NCI-H82 treated with DMSO at 0.1 percent for 48 hours (cell line): ENCODE data around the gene KLF18.
"Not testable (repeated sequence)": the region's sequence is repeated elsewhere in the genome, so short reads cannot be mapped to it uniquely, and the experiment has no call there.

Experiments
- DNase-seq: peaks from one replicate; lab custom pipeline; 2025; ENCODE audit not compliant: unreplicated experiment; lab: John Stamatoyannopoulos, UW

KLF18 gene

DNA sequence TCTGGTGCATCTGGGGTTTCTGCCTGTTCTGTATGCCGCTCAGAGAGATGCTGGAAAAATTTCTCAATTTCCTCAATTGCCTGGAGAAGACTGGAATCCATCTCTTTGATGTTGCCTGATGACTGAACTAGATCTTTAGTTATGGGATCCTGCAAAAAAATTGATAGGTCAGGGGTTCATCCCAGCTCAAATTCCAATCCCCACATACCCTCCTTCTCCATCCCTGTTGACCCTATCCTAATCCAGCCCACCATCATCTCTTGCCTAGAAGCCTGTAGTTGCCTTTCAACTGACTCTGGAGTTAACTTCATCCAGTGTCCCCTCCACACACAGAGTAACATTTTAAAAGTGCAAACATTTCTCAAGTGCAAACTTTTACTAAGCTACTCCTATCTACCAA lies at the start of gene KLF18:
KLF18 (minus strand) TSS at position 101 of the 400 bp plus-strand sequence; CDS start at position 101, 0 bp downstream.
- no peak for DNase-seq

DNA sequence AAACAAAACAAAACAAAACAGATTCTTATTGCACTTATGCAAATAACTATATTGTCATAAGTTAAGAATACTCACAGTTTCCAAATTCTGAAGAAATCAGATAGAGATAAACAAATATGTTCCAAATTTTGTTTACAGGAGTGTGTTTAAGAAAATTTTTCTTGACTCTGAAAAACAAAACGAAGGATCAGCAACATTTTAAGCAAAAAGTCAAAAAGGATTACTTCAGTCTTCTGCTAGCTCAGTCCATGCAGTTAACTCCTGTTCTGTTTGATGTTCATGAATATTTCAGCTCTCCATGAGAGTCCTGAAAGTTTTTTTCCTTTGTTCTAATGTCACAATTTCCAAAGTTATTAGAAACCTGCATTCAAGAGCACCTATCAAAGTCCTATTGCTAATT lies 33.2 kb upstream of the KLF18 start:
- DNase-seq, result no peak

DNA sequence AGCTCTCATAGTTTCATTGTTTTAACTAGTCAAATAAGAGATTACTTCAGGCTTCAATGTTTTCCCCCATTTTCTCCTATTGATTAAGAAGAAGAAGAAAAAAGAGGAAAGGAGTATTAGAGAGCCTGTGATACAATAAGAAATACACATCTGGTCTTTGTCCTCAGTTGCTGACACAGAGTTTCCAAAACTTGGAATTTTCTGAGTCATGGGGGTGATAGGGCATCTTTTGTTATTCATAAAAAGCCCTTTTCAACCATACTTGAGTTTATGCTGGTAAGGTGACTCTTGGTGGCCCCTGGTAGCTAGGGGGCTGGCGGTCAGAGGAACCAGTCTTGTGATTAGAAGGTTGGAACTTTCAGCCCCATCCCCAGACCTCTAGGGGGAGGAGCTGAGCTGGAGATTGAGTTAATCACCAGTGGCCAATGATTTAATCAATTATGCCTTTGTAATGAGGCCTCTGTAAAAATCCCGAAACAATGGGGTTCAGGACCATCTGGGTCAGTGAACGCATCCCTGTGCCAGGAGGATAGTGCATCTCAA lies 28.9 kb upstream of the KLF18 start:
- no peak for DNase-seq

DNA sequence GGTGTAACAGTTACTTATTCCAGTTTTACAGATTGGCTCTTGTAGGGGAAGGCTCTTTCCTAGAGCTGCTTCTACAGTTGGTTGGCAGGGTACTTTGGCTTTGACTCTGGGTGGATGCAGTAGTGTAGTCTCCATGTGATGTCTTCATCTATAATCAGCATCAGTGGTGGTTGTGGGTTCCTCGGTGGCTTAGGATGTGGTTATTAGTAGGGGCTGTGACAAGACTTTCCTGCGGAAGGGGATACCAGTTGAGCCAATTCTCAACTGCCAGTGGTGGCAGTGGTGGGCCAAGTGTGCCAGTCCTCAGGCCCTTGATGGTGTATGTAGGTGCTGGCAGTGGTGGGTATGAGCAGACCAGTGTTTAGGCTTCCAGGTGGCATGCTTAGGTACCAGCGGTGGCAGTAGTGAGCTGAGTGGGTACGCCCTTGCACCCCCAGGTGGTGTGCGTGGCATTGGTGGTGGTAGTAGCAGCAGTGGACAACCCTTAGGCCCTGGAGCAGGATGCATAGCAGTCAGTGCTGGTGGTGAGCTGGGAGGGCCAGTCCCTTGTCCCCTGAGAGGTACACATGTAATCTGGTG lies 27.2 kb upstream of the KLF18 start:
- no peak for DNase-seq

DNA sequence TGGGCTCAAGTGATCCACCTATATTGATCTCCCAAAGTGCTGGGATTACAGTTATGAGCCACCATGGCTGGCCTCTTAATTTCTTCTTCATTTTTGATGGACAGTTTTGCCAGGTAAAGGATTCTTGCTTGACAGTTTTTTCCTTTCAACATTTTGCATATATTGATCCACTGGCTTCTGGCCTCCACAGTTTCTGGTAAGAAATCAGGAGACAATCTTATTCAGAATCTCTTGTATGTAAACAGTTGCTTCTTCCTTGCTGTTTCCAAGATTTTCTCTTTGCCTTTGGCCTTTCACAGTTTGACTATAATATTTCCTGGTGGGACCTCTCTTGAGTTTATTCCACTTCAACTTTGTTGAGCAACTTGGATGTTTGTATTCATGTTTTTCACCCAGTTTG lies 20.1 kb upstream of the KLF18 start:
- no peak for DNase-seq

DNA sequence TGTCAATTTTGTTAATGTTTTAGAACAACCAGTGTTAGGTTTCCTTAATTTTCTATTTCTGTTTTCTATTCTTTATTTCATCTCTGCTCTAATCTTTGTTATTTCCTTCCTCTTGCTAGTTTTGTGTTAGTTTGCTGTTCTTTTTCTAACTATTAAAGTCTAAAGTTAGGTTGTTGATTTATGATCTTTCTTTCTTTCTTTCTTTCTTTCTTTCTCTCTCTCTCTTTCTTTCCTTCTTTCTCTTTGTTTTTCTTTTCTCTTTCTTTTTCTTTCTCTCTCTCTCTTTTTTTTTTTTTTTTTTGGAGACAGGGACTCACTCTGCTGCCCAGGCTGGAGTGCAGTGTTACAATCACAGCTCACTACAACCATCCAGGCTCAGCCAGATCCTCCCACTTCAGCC lies 17.4 kb upstream of the KLF18 start:
- no peak for DNase-seq

DNA sequence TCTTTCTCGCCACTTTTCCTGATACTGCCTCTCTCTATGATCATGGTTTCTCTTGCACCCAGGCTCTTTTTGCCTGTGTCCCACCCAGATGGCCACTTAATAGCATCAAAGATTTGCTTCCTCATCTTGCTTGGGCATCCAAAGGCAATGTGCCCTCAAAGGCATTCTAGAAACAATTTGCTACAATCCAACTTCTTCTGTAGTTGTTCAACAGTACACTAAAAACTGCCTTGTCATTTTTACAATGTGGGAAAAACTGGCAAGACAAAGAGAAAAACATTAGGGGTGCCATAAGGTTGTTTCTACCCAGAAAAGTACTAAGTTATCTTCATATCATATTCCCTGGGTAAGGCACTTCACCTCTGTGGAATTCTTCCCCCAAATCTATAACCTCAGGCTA lies 16.5 kb upstream of the KLF18 start:
- DNase-seq, result no peak

DNA sequence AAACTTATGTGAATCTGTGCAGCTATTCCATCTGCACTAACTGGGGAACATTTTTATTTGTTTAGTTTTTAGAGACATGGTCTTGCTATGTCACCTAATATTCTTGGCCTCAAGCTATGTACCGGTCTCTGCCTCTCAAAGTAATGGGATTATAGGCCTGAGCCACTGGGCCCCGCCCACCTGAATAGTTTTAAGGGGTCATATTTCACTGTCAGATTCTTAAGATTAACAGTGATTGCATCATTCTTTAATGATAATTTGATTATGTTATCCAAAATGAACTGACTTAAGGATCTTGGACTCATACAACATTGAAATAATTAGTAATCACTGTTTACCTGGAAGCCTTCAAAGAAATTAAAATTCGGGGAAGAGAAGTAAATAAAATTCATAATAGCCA lies 12.6 kb upstream of the KLF18 start:
- DNase-seq, result peak; percentile 94

DNA sequence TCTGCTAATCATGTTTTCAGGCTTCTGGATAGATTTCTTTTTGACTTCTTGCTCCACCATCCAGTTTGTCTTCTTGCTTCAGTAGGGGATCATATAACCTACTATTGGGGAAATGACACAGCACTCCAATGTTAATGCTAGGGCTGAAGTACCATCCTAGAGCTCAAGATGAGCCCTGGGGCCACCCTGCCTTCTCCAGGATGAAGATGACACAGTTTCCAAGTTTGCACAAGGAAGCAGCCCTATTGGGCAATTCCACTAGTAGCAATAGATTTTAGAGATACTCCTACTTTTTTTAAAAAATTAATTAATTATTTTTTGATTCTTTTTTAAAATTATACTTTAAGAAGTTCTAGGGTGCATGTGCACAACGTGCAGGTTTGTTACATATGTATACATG lies 11.3 kb upstream of the KLF18 start:
- no peak for DNase-seq

DNA sequence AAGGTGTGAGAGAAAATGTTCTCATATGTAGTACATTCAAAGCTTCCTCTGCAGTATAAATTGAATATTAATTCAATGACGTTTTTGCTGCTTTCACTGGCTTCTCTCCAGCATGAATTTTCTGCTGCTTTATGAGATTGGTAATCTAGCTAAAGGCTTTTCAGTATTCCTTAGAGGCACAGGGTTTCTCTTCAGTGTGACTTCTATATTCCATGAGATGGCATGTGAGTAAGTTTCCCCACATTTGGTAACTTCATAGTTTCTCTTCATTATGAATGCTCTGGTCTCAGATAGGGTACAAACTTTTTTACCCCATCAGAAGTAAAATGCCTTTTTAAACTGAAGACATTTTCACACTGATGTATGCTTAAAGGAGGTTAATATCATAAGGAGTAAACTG lies 10.4 kb upstream of the KLF18 start:
- no peak for DNase-seq

DNA sequence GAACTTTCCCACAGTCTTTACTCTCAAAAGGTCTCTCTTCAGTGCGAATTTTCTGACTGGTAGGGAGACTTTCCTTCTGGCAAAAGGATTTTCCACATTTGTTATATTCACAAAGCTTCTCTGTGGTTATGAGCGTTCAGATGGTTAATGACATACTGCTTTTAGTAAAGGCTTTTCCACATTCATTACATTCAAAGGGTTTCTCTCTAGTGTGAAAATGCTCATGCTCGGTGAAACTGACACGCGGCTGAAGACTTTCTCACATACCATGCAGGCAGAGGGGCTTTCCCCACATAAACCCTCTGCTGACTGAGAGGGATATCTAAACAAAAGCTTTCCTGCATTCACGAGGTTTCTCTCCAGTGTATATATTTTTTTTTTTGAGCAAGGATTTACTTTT lies 9.9 kb upstream of the KLF18 start:
- DNase-seq, result no peak

DNA sequence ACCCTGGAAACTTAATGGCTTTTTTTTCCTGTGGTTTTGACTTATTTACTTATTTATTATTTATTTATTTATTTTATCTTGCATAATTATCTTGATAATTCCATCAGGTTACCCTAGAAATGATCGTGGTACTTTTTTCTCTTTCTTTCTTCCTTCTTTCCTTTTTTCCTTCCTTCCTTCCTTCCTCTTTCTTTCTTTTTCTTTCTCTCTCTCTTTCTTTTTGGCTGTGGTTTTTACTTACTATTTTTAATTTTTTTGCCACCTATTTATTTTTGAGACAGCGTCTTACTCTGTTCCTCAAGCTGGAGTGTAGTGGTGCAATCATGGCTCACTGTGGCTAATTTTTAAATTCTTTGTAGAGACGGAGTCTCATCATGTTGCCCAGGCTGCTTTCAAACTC lies 6.2 kb upstream of the KLF18 start:
- no peak for DNase-seq

DNA sequence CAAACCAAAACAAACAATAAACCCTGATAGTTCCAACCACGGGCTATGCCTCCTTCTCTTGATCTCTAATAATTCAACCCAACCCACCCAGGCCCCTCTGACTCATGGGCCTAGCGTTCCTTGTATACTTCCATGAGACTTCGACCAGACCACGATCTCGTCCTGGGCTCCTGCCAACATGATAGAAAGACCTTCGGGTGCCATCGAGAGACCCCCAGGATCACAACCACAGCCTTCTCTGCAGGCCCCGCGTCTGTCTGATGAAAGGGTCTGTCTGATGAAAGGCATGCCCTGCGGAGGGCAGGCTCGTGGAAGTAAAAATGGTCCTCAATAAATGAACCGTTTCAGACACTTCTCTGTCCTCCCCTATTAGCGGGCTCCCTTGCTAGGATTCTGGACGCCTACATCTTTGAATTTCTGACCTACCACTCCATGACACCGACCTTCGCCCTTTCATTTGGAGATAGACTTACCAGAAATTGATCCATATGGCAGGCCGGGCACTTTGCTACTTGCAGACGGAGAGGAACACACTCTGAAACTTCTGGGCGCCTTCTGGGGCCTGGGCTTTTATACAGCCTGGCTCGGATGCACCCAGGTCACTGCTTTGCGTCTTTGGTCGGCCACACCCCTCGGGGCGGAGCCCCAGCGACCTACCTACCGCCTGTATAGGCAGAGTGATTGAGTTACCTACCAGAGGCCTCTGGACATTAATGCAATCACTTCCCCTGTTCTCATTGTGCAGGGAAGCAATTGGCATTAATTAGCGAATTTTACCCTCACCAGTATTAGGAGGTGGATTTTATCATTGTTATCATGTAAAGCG lies 5.3 kb upstream of the KLF18 start:
- no peak for DNase-seq

DNA sequence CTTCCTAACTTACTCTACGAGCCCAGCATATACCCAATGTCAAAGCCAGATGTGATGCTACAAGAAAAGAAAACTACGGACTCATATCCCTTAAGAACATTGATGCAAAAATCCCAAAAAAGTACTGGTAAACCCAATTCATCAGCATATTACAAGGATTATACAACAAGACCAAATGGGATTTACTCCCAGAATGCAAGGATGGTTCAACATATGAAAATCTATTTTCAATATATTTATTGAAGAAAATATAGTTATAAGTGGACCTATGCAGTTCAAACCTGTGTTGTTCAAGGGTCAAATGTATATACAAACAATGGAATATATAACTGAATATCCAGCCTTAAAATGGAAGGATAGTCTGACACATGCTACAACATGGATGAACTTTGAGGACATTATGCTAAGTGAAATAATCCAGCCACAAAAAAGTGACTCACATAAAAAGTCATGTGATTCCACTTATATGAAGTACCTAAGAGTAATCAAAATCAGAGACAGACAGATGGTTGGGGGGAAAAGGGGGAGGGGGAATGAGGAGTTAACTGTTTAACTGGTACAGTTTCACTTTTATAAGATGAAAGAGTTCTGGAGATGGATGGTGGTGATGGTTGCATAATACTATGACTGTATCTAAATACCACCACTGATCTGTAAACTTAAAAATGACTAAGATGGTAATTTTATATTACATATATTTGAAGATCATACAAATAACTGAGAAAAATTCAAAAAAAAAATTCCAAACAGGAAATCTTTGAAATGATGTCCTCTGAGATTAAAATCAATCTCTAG lies 3.7 kb upstream of the KLF18 start:
- DNase-seq, result no peak

DNA sequence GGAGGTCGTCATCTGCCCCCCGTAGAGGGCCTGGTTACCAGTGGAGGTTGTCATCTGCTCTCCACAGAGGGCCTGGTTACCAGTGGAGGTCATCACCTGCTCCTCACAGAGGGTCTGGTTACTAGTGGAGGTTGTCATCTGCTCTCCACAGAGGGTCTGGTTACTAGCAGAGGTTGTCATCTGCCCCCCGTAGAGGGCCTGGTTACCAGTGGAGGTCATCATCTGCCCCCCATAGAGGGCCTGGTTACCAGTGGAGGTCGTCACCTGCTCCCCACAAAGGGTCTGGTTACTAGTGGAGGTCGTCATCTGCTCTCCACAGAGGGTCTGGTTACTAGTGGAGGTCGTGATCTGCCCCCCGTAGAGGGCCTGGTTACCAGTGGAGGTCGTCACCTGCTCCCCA lies 1.9 kb downstream of the KLF18 start:
- DNase-seq, result not testable (repeated sequence)

DNA sequence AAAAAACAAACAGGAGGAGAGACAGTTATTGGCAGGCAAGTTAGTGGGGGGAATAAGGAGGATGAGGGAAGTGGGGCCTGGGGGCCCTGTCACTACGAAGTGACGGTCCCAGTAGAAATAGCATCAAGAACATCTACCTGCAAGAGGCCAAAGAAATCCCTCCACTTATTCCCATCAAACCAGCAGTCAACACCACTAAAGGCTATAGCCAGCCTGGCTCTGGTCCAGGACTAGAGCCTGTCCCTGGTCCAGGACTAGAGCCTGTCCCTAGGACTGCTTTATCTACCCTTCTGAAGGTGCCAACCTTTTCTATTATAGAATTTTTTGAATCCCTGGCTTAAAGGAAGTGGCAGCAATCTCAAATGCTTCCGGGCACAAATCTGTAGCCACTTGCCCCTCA lies 3.2 kb downstream of the KLF18 start:
- DNase-seq, result no peak

DNA sequence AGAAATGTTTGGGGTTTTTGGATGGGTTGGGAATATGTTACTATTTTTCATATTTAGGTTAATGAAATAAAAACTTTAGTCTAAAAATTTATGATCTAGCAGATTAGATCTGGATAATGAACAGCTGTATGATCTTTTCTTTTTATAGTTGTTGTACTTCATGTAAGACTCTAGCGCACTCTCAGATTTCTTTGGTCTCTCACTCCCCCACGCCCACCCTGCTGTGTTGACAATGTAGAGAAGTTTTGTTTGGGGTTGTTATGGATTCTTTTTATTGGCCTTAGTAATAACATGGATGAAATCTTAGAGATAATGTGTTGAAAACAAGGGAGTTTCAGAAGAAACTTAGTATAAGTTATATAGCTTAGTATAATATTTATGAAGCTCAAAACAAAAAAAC lies 5.5 kb downstream of the KLF18 start:
- no peak for DNase-seq

DNA sequence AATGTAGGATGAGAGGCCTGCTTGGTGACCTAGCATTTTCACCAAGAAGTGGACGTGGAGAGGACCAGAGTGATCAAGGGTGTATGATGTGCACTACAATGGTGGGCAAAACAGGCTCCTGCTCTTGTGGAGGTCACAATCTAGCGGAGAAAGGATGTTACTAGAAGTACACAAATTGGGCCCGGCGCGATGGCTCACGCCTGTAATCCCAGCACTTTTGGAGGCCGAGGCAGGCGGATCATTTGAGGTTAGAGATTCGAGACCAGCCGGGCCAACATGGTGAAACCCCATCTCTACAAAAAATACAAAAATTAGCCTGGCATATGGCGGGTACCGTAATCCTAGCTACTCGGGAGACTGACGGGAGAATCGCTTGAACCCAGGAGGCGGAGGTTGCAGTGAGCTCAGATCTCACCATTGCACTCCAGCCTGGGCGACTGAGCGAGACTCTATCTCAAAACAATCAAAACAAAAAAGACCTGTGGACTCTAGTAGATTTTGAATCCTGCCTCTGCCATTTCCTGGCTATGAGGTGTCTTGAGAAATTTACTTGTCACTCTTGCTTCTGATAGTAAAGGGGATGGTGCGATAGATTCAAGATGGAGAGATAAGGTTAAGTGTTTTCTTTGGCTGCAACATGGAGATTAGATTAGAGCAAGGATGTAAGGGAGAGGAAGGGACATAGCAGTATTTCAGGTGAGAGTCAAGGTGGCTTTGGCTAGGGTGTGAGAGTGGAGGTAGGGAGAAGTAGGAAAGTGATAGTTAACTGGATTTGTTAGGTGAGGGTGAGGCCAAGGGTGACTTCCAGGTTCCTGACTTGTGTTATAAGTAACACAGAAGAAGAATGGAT lies 7.1 kb downstream of the KLF18 start:
- no peak for DNase-seq

DNA sequence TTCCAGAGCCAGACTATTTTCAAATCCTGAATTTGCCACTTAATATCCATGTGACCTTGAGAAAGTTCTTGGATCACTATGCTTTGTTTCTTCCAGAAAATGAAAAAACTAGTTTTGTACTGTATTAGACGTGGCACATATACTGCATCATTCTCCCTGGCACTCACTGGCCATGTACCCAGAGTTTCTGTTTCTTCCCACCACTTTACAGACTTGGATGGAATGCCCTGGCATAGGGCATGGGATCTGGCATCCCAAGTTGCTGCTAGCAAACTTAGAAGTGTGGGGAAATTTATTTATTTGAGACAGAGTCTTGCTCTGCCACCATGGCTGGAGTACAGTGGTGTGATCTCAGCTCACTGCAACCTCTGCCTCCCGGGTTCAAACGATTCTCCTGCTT lies 10.0 kb downstream of the KLF18 start:
- DNase-seq, result no peak

DNA sequence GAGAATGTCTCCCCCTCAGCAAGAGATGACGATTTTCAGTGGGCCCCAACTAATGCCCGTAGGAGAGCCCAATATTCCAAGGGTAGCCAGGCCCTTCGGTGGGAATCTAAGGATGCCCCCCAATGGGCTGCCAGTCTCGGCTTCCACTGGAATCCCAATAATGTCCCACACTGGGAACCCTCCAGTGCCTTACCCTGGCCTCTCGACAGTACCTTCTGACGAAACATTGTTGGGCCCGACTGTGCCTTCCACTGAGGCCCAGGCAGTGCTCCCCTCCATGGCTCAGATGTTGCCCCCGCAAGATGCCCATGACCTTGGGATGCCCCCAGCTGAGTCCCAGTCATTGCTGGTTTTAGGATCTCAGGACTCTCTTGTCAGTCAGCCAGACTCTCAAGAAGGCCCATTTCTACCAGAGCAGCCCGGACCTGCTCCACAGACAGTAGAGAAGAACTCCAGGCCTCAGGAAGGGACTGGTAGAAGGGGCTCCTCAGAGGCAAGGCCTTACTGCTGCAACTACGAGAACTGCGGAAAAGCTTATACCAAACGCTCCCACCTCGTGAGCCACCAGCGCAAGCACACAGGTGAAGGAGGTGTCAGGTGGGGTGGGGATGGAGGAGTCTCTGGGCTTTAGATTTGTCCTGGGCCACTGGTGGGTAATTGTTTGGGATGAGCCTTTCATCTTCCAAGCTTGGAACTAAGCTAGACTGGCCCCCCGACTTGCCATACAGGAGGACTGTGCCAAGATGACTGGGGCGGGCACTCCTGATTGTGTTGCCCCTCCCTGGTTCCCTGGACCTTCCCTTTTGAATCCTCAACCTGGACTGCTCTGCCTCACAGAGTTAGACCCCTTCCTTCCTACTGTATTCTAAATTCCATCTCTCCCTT lies 11.6 kb downstream of the KLF18 start:
- no peak for DNase-seq
